Putamen (tissue), 1 donor: ENCODE results near the gene SETX.
A peak's percentile ranks its signal among the peaks of the same experiment; 100 is the strongest.

Experiments
- DNase-seq: peaks from one replicate; pipeline ENCODE4 v3.0.0-alpha.2; 2016; ENCODE audit warnings: low spot score

SETX gene

DNA sequence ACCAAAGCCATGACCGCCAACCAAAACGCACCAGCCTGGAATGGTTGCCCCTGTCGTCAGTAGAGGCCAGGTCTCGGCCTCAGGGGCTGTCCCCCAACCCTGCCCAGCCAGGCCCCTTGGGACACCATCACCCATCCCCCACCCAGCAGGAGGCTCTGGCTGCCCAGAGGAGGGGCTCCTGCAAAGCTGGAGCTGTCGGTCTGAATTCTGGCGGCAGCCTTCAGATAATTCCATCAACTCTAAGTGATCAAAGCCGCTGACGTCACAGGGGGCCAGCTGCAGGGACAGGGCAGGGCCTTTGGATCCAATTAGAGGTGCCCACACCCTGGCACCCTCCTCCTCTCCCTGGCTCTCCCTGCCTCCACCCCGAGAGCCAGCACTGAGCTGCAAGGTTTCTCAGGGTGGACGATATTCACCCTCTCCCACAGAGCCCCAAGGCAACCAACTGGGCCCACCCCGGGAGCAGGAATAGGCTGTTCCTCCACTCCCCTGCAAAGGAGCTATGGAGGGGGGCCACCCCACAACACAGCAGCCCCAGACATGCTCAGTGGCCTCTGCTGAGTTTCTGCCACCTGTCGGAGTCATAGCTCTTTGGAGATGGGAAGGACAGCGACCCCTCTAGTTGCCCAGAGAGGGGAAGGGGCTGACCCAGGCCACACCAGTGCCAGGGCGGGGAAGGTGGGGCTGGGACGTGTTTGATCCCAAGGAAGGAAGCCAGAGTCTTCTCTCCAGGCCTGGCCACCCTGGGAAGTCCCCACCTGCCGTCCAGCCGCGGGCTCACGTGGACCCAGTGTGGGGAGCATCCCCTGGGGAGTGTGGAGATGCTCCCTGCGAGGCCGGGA is 114.6 kb downstream of the SETX start:
- DNase-seq = no peak

- DNase-seq = no peak
These were observed 115.3 kb downstream of the SETX start for GRCh38 chr9:132239518-132239917.

- DNase-seq = no peak
These were observed 115.8 kb downstream of the SETX start for GRCh38 chr9:132238992-132239391.

DNA sequence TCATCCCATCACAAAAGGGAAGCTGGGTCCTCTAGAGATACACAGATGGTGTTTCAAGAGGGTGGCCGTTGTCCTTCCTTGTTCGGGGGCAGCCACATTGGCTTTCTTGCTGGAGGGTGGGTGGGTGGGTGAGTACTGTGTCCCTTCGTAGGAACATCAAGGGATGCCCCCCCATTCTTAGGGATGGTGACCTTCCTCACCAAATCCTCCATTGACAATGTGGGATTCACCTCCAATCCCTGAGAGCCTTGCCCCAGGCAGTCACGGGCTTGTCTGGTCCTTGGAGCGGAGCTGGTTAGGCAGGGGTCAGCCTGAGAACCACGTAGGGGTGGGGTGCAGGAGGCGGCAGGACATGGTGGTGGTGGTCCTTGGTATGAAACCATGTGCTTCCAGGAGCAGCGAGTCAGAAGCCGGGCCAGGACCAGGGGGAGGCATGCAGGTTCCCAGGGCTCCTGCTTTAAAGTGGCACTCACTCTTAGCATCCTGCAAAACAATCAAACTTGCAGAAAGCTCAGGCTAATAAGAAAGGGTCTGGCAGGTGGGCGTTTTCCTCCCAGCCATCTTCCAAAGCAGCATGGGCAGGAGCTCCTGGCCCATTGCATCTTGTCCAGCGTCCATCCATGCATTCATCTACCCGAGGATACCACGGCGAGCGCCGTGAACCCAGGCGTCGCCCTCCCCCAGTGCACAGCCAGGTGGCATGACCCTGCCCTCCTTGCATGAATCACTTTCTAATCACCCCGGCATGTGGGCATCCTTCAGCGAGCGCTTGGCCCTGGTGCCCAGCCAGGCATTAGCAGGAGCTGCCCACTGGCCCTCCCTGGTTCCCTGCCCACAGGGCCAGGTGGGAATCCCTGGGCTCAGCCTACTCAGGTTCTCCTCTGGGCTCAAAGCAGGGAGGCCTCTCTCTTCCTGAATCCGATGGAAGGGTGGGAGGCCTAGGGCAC is 116.5 kb downstream of the SETX start:
- no peak for DNase-seq

DNA sequence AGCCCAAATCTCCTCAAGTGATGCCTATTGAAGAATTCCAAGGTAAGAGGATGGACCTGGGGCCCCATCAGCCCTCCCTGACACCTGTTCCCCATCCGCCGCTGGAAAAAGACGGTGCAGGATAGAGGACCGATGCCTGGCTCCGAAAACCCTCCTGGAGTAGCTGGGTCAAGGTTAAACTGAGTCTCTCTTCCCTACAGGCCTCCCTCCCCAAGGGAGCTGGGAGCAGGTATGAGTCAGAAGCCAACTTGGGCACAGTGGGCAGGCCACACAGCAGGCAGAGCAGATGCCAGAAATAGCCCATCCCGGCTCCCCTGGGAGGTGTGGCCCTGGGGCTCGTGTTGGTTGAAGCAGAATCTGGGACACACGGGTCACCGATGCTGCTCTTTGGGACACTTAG is 117.3 kb downstream of the SETX start:
- DNase-seq = no peak

DNA sequence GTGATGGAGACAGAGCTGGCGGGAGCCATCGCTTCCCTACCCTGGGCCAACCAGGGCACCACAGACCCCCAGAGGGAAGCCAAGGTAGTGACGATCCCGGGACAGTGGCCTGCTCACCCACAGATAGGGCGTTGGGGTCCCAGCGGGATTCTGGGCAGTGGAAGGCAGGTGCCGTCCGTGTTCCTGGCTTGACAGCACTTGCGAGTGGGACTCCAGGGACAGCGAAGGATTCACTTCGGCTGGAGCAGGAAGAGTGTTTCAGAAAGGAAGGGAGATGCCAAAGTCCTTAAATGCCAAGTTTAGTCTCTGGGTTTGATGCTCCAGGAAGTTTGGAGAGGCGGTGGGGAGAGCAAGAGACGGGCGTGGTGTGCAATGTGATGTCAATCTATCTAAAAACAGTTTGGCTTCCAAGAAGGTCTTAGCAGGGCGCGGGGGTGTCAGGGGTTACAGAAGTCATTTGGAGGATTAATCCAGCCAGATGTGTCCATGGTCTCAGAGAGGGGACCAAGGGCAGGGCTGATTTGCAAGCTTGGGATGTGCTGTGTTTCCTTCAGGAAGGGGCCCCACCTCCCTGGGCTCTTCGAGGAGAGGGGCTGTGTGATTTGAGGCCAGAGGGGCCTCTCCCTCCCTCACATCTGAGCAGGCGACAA is 118.0 kb downstream of the SETX start:
- DNase-seq = no peak

DNA sequence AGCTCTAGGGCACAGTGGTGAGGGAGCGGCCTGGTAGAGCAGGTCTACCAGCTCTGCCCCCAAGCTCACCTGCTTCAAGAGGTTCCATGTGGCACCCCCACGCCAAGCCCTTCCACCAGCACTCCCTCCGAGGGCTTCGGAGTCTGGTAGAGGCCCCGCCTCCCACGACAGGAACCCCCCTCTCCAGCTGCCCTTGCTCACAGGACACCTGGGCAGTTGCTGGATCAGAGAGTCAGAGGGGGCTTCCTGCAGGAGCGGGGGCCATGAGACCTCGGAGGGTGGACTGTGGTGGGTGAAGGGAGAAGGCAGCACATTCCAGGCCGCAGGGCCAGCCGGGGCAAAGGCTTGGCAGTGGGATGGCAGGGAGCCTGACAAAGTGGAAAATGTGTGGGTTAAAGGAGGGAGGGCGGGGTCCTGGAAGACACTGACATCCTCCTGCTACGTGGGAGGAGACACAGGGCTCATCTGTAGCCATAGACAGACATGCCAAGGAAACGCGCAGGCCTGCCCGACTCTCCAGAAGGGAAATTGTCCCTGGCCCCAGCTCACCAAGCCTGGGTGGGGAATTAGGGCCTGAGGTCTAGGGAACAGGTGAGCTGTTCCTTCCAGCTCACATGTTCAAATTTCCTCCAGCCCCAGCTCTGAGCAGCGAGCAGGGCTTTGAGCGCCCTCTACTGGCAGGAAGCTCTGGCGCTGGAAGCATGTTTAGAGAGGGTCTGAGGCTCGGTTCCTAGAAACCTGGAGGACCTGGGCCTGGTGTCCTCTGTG is 118.7 kb downstream of the SETX start:
- peak; percentile 59 for DNase-seq

DNA sequence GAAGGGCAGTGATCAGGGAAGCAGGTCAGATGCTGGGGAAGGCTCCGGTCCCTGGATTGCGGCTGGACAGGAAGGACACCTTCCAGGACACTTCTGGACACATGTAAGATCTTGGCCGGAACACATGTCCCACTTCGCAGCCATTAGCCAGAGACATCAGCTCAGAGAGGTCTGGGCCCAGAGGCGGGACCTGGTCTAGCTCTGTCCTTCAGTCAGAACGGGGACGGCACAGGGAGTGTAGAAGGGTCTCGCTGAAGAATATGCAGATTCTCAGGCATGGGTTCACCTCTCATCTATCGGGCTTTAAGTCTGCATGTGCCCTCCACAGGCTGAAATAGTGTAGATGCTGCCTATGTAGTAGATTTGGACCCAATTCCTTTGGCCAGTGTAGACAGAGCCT is 119.7 kb downstream of the SETX start:
- no peak for DNase-seq

GRCh38 chr9:132234535-132234934 is 120.3 kb downstream of the SETX start:
- no peak for DNase-seq

DNA sequence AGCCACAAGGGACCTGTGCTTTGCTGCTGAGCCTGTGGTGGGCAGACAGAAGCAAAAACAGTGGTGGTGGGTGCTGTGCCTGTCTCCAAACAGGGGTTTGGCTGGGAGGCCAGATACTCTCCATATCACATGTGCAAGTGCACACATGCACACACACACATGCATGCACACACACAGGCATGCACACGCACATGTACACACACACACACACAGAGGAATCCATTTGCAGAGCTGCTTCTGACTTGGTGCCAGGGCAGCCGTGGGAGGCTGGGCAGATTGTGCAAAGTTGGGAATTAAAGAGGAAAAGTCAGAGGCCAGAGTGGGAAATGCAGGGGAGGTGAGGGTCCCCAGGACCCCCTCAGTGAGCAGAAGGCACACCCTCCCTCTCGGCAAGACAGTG is 121.6 kb downstream of the SETX start:
- no peak for DNase-seq

GRCh38 chr9:132232522-132232921 is 122.3 kb downstream of the SETX start:
- DNase-seq = no peak

DNA sequence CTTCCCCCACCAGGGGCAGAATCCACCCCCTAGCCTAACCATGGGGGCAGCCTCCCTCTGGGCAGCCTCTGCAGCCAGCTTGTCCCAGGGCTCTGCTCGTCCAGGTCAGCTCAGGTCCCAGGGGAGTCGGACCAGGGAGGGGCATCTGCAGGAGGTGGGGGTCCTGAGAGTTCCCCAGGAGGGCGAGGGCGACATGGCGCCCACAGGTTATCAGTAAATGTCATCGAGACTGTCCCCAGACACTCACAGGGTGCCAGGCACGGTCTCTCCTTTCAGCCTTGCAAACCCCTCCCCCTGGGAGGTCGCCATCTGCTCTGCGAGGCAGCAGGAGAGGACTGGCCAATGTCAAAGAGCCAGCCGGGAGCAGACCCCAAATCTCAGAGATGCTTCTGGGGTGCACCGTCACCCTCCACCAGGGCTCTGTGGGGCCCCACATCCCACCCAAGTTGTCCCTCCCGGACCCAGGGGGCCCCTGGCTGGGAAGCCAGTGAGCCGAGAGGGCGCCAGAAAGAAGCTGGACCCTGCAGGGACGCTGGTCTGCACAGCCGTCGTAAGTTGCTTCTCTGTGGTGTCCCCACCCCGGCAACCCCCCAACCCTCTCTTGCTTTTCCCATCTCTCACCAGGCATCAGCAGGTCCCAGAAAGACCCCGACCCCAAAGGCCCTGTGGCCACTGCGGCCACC is 123.6 kb downstream of the SETX start:
- no peak for DNase-seq

- no peak for DNase-seq
These were observed 124.2 kb downstream of the SETX start for GRCh38 chr9:132230605-132231004.

- no peak for DNase-seq
These were observed 126.7 kb downstream of the SETX start for GRCh38 chr9:132228062-132228461.

DNA sequence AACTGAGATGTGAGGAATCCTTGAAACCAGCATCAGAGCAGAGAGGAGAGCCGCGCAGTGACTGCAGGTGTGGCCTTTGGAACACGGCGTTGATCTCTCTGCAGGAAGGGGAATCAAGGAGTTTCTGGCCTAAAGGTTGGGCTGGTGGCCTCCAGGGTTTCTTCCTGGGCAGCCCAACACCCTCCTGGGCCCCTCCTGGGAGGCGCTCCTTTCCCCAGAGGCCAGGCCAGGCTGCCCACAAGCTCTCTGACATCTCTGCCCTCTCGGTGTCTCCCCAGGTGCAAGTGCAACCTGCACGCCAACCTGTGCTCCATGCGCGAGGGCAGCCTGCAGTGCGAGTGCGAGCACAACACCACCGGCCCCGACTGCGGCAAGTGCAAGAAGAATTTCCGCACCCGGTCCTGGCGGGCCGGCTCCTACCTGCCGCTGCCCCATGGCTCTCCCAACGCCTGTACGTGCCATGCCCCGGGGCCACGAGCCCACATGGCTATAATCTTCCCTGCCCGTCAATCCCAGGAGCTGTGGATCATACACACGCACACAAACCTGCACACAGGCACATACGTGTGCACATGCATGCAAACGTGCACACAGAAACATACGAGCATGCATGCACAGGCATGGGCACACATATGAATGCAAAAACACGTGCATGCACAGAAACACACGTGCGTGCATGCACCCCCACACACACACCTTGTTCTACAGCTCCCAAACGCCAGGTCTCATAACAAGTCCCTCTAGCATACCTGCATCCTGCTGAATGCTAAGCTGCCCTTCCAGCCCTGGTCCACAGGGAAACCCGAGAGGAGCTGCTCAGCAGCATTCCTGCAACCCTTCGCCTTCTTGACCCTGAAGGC is 128.0 kb downstream of the SETX start:
- no peak for DNase-seq

DNA sequence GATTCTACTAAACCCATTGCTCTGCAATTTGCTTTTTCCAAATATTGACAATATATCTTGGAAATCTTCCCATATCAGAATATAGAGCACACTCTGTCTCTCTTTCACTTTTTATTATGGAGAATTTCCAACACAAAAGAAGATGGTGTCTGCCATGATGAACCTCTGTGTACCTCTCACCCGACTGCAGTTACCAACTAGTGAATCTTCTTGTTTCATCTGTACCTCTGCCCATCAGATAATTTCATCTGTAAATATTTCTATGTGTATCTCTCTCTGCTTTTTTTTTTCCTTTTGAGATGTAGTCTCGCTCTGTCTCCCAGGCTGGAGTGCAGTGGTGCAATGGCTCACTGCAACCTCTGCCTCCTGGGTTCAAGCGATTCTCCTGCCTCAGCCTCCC is 130.1 kb downstream of the SETX start:
- DNase-seq = no peak

DNA sequence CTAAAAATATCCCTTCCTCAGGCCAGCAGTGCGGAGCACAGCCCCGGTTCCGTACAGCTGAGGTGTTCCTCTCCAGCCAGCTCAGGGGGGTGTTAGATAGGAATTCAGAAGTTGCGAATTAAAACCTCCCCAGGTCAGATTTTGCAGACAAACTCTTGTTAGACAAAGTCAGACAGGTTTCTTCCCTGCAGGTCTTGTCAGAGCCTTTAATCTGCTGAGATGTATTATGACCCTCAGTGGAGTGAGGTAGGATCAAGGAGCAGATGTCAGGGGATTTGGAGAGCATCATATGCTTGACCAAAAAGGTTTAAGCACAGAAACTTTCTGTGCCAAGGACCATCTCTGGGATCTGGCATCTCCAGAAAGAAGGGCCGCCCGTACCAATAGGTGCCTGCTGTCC is 132.8 kb downstream of the SETX start:
- DNase-seq = no peak

GRCh38 chr9:132218208-132218607 is 136.6 kb downstream of the SETX start:
- no peak for DNase-seq

GRCh38 chr9:132216861-132217619 is 137.7 kb downstream of the SETX start:
- DNase-seq = no peak
